GM18520 (cell line): ENCODE measurements around the gene IMPG1.
A peak's percentile ranks its signal among the peaks of the same experiment; 100 is the strongest.
"Not testable (repeated sequence)": the region's sequence is repeated elsewhere in the genome, so short reads cannot be mapped to it uniquely, and the experiment has no call there.

Experiments
- ATAC-seq: cut with Tn5 transposase; IDR thresholded peaks from one replicate; pipeline ENCODE4 v1.9.1; 2021; ENCODE audit not compliant: unreplicated experiment

The IMPG1 gene

DNA sequence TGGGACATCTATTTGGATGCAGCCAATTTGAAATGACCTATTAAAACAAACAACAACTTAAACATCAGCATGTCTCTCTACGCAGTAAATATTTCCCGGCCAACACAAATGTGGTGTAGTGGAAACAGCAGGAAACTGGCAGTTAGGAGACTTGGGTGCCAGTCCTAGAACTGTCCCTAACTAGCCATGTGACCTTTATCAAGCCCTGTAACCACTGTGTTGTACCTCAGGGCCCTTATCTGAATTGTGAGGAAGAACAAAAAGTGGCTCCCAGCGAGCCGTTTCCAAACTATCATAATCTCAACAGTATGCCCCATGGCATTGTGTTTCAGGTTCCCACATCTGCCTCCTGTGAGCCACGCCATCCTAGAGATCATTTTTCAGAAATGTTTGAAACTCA, 124.5 kb downstream of the IMPG1 start:
- ATAC-seq = no peak

DNA sequence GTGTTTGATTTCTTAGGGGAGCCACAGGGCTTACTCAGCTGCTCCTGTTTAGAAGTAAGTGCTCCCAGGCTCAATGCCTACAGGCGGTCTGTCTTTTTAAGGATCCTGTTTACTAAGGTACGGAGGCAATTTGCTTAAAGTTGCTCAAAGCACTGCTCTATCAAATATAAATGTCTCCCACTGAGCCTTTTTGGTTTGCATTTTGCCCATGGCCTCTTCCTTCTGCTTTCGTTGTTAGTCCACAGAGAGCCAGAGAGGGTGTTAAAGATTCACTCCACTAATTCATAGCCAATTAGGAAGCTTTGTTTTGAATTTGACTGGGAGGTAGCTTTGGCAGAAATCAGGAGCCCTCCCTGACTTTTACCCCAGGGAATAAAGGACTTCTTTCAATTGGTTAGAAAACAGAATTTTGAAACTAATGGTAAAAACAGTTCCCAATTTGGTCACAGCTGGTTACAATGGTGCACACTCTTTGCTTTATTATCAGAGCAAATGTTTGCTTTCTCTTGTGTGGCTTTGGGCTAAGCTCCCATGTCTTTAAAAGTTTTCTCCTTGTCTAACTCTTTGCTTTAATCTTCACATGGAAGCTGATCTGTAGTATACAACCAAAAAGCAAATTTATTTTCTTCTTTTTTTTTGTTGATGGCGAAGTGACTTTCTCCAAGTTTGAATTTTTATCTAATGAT, 126.2 kb downstream of the IMPG1 start:
- peak; percentile 36 for ATAC-seq

GRCh38 chr6:75943381-75943780, 129.1 kb downstream of the IMPG1 start:
- ATAC-seq = no peak

DNA sequence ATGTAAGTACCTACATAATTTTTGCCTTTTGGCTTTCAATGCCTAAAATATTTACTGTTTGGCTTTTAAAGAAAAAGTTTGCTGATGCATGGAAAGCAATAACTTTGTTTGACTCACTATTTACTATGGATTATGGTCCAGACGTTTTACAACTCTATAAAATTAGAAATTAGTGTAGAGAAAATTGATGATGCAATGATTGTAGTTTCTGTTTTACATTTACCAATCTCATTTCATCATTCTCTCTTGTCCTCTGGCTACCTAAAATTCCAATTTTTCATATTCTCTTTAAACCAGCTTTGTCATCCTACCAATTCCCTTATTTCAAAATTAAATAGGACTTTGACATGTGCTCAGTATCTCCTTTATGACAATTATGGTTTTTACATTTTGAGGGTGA, 131.0 kb downstream of the IMPG1 start:
- ATAC-seq = no peak

GRCh38 chr6:75940564-75940963, 131.9 kb downstream of the IMPG1 start:
- no peak for ATAC-seq

DNA sequence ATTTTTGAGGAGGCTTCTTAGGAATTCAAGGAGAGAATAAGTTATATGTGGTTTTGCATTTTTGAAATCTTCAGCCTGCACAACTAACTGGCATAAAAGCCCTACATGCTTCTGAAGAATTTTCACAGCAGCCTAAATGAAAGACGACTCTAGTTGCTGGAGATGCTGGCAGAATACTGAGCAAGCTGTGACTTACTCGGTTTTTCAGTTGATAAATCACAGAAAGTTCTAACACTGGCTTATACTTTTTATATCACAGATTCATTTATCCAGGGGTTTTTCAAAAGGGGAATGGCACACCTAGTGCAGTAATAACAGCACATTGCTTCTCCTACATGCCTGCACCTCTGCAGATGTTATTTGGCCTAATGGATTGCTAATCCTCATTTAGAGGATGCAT, 134.6 kb downstream of the IMPG1 start:
- no peak for ATAC-seq

GRCh38 chr6:75936682-75937081, 135.8 kb downstream of the IMPG1 start:
- no peak for ATAC-seq

DNA sequence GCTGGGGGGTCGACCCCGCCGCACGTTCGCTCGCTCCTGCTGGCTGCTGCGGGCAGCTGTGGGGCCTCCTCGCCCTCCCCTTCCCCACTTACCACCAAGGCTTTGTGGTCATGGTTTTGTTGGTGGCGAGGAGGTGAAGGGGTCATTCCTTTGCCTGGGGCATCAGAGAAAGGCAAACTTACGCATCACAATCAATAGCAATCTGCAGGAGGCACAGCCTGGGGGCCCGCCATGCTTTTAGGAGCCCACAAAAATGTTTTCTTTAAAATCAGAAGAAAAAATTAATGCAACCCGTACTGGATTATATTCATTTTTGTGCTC, 137.0 kb downstream of the IMPG1 start:
- no peak for ATAC-seq

- ATAC-seq = peak; percentile 57
These were observed 137.6 kb downstream of the IMPG1 start for GRCh38 chr6:75934643-75935472.

DNA sequence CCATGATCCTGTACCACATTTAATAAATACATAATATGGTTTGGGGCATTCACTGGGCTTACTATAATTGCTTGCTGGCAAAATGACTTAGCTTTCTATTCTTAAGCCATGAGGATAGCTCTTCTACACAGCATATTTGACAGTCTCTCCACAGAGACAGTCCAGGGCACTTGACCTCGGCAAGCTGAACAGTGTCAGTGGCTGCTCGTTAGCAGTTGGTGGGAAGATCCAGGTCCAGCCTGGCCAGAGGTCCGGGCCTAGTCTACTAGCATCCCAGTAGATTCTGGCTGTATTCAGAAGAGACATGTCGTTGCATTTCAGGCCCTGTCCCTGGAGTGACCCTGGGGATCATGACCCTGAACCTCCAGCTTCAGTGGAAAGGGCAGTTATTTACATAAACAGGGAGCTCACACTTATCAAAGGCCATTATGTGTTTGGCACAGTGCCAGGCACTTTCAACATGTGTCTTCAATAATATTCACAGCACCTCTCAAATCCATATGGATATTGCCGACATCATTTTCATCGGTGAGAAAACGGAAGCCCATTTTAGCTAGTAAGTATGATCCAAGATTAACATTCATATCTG, 139.0 kb downstream of the IMPG1 start:
- ATAC-seq = no peak

GRCh38 chr6:75932067-75932466, 140.4 kb downstream of the IMPG1 start:
- peak; percentile 27 for ATAC-seq

- ATAC-seq = no peak
These were observed 141.3 kb downstream of the IMPG1 start for GRCh38 chr6:75931011-75931680.

GRCh38 chr6:75926293-75927168, 145.9 kb downstream of the IMPG1 start:
- no peak for ATAC-seq

- ATAC-seq = no peak
These were observed 150.2 kb downstream of the IMPG1 start for GRCh38 chr6:75922226-75922625.

GRCh38 chr6:75913040-75913439, 159.4 kb downstream of the IMPG1 start:
- ATAC-seq = no peak

DNA sequence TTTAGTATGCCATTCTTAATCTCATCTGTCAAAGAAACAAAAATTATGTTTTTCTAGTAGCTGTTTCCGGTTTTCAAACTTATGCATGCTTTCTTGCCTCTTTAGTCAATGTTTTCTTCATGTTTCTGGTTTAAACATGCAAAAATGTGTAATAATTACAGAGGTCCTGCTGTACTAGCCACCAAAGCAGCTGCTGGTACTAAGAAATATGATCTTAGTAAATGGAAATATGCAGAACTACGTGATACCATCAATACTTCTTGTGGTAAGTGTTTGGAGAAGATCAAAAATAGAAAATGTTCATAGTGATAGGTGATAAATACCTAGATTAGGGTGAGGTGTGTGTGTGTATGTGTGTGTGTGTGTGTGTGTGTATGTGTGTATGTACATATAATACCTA, 165.0 kb downstream of the IMPG1 start:
- ATAC-seq = no peak

DNA sequence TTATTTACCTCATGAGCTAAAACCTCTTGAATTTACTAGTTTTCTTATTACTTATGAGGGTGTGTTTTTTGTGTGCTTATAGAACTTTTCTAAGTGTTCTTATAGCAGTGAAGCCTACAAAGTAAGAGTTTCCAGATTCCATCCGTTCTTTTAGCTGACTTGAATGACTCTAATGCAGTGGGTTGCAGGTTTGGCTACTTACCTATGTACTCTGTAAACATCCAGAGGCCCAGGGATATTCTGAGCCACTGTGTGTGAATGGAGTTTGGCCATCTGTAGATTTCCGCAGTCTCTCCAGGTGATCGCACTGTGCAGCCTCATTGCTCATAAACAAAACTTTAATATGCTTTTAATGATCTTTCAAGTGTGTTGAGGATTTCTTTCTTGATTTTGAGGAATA, 165.6 kb downstream of the IMPG1 start:
- no peak for ATAC-seq

DNA sequence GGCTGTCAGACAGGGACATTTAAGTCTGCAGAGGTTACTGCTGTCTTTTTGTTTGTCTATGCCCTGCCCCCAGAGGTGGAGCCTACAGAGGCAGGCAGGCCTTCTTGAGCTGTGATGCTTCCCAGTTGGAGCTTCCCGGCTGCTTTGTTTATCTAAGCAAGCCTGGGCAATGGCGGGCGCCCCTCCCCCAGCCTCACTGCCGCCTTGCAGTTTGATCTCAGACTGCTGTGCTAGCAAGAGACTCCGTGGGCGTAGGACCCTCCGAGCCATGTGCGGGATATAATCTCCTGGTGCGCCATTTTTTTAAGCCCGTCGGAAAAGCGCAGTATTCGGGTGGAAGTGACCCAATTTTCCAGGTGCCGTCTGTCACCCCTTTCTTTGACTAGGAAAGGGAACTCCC, 167.3 kb downstream of the IMPG1 start:
- not testable (repeated sequence) for ATAC-seq

- not testable (repeated sequence) for ATAC-seq
These were observed 172.2 kb downstream of the IMPG1 start for GRCh38 chr6:75900216-75900615.

DNA sequence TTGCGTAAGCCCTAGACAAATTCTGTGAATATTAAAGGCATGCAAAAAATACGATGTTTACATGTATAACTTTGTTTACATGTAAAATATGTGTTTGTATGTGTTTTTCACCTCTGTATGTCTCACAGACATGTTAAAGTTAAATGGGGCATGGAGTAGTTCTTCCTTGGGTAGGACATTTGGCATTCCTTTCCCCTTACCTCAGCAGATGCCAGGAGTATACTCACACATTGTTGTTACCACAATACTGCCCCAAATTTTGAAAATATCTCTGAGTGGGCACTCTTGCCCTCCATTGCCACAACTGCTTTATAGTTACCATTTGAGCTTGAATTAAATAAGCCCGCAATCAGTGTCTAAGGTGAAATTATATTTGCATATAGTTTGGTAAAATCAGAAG, 175.9 kb downstream of the IMPG1 start:
- ATAC-seq = no peak

DNA sequence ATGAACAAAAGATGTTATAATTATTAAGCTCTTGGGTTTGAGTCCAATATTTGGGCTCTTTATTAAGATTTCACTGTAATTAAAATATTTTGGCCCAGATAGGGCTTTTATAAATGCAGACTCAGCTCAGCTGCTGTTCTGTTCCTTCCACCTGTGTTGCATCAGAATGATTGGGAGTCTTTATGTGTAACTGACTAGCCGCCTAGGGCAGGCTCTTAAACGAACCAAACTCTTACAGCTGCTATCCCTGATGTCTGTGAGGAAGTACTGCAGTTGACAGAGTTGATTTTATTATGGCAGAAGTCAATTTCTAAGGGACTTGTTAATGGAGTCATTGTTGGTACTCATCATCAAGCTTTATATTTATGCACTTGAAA, 178.7 kb downstream of the IMPG1 start:
- ATAC-seq = no peak
